ENCODE measurements around the gene ZNF33A. TPM values are rescaled to one million over a fixed set of nuclear protein-coding genes. Genes with fewer than 3 reads are reported as not detected.
"Not testable (repeated sequence)": the region's sequence is repeated elsewhere in the genome, so short reads cannot be mapped to it uniquely, and the experiment has no call there.

ZNF33A gene
- total RNA-seq, 1 experiment from 2014 or later: 18.0 TPM

GRCh38 chr10:37991655-37992054, 18.8 kb upstream of the ZNF33A start:
- Histone ChIP-seq H3K4me1 (ENCODE audit: insufficient read depth, low read length) (no peaks in the 10 kb centered on the region), H3K9ac (ENCODE audit: low read length) (no peak overlapping the region), H3K9me2 (replicated peaks; ENCODE audit: low read length) (no peaks in the 10 kb centered on the region), H3K4me2 (ENCODE audit: low read length) (no peak overlapping the region), H4K20me1 (ENCODE audit: low read length) (no peaks in the 10 kb centered on the region), H3K27ac (ENCODE audit: low read length) (no peak overlapping the region), H3K79me2 (ENCODE audit: low read length) (no peaks in the 10 kb centered on the region), H3K27me3 (ENCODE audit: low read length) (no peaks in the 10 kb centered on the region), H3K9me3 (ENCODE audit: low read length) (no peaks in the 10 kb centered on the region), H3K36me3 (ENCODE audit: low read depth, low read length) (no peaks in the 10 kb centered on the region), H3F3A (ENCODE audit: low read length, unreplicated experiment) (no peaks in the 10 kb centered on the region), H3K4me3 (ENCODE audit: low read length) (no peak overlapping the region), H2AFZ (ENCODE audit: low read length) (no peak overlapping the region)
- no peak for ATAC-seq
- no peak for DNase-seq
- intact Hi-C loops (cut with micrococcal nuclease): no loop called here
- TF ChIP-seq EZH2phosphoT487 (IDR thresholded peaks at IDR 0.05; ENCODE audit: borderline replicate concordance, low read length) (no peak), CTCF (conservative IDR thresholded peaks at IDR 0.05; ENCODE audit: low read depth, low read length) (no peak), EZH2 (IDR thresholded peaks at IDR 0.05; ENCODE audit: low read length, unreplicated experiment) (no peak)
- CTCF ChIA-PET: no interaction called here
- no TSS peak for BruUV-seq (replicated peaks)
- POLR2A ChIA-PET (ENCODE audit: unreplicated experiment): no interaction called here

- H3K36me3 ChIP-seq (ENCODE audit: low read depth, low read length): no peaks in the 10 kb centered on the region
- no TSS peak for BruUV-seq (replicated peaks)
- no peak overlapping the region for H3K27ac ChIP-seq (ENCODE audit: low read length)
- no peaks in the 10 kb centered on the region for H4K20me1 ChIP-seq (ENCODE audit: low read length)
- no peaks in the 10 kb centered on the region for H3K27me3 ChIP-seq (ENCODE audit: low read length)
- no peaks in the 10 kb centered on the region for H3K9me3 ChIP-seq (ENCODE audit: low read length)
- no peak; the same call in 1 of the 2 replicates for ATAC-seq
- DNase-seq: no peak
- H3K4me1 ChIP-seq (ENCODE audit: insufficient read depth, low read length): no peaks in the 10 kb centered on the region
- no peak overlapping the region for H3K9ac ChIP-seq (ENCODE audit: low read length)
- H3K4me3 ChIP-seq (ENCODE audit: low read length): no peak overlapping the region
- no peak overlapping the region for H3K4me2 ChIP-seq (ENCODE audit: low read length)
- H3K9me2 ChIP-seq (replicated peaks; ENCODE audit: low read length): no peaks in the 10 kb centered on the region
- intact Hi-C loops (cut with micrococcal nuclease): no loop called here
- no peaks in the 10 kb centered on the region for H3F3A ChIP-seq (ENCODE audit: low read length, unreplicated experiment)
- peak; percentile 35; the same call in 1 of the 2 replicates for TF ChIP-seq CTCF (conservative IDR thresholded peaks at IDR 0.05; ENCODE audit: low read depth, low read length)
- no peak for TF ChIP-seq EZH2 (IDR thresholded peaks at IDR 0.05; ENCODE audit: low read length, unreplicated experiment)
- TF ChIP-seq EZH2phosphoT487 (IDR thresholded peaks at IDR 0.05; ENCODE audit: borderline replicate concordance, low read length): no peak
- ChIA-PET POLR2A (ENCODE audit: unreplicated experiment) (no interaction called here), CTCF (no interaction called here)
- no peak overlapping the region for H2AFZ ChIP-seq (ENCODE audit: low read length)
- no peaks in the 10 kb centered on the region for H3K79me2 ChIP-seq (ENCODE audit: low read length)
Observed at GRCh38 chr10:37992083-37992482, 18.4 kb upstream of the ZNF33A start.

- H3K27me3 ChIP-seq (ENCODE audit: low read length); intact Hi-C loops (cut with micrococcal nuclease); ATAC-seq; H3K4me2 ChIP-seq (ENCODE audit: low read length); H3K9me3 ChIP-seq (ENCODE audit: low read length); BruUV-seq (replicated peaks); H4K20me1 ChIP-seq (ENCODE audit: low read length); POLR2A ChIA-PET (ENCODE audit: unreplicated experiment); H3K4me1 ChIP-seq (ENCODE audit: insufficient read depth, low read length); CTCF ChIA-PET; H3K27ac ChIP-seq (ENCODE audit: low read length); DNase-seq; H3F3A ChIP-seq (ENCODE audit: low read length, unreplicated experiment); H3K4me3 ChIP-seq (ENCODE audit: low read length); H3K9ac ChIP-seq (ENCODE audit: low read length); H3K79me2 ChIP-seq (ENCODE audit: low read length); H3K9me2 ChIP-seq (replicated peaks; ENCODE audit: low read length); H2AFZ ChIP-seq (ENCODE audit: low read length); H3K36me3 ChIP-seq (ENCODE audit: low read depth, low read length): not testable (repeated sequence)
Observed at GRCh38 chr10:37998920-37999319, 11.6 kb upstream of the ZNF33A start.

- H3K9ac ChIP-seq (ENCODE audit: low read length); intact Hi-C loops (cut with micrococcal nuclease); DNase-seq; H3K27me3 ChIP-seq (ENCODE audit: low read length); POLR2A ChIA-PET (ENCODE audit: unreplicated experiment); H3F3A ChIP-seq (ENCODE audit: low read length, unreplicated experiment); H3K4me2 ChIP-seq (ENCODE audit: low read length); H4K20me1 ChIP-seq (ENCODE audit: low read length); H3K4me1 ChIP-seq (ENCODE audit: insufficient read depth, low read length); CTCF ChIA-PET; H2AFZ ChIP-seq (ENCODE audit: low read length); H3K27ac ChIP-seq (ENCODE audit: low read length); H3K9me3 ChIP-seq (ENCODE audit: low read length); H3K4me3 ChIP-seq (ENCODE audit: low read length); BruUV-seq (replicated peaks); H3K36me3 ChIP-seq (ENCODE audit: low read depth, low read length); ATAC-seq; H3K9me2 ChIP-seq (replicated peaks; ENCODE audit: low read length); H3K79me2 ChIP-seq (ENCODE audit: low read length): not testable (repeated sequence)
Observed at GRCh38 chr10:38000474-38000873, 10.0 kb upstream of the ZNF33A start.
